ENCODE results near the gene CDK4.

CDK4 gene

DNA sequence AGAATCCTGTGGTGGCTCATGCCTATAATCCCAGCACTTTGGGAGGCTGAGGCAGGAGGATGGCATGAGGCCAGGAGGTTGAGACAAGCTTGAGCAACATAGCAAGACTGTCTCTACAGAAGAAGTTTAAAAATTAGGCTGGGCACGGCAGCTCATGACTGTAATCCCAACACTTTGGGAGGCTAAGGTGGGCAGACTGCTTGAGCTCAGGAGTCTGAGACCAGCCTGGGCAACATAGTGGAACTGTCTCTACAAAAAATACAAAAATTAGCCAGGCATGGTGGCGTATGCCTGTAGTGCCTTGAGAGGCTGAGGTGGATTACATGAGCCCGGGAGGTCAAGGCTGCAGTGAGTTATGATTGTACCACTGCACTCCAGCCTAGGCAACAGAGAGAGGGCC is 15.8 kb upstream of the CDK4 start:
- TF ChIP-seq POLR2AphosphoS5 (IDR thresholded peaks at IDR 0.05; ENCODE audit: low read depth, low read length): no peak
- TF ChIP-seq TAF1 (IDR thresholded peaks at IDR 0.05; ENCODE audit: borderline replicate concordance, insufficient read depth, low read length): no peak
- no peak for TF ChIP-seq REST (IDR thresholded peaks at IDR 0.05; ENCODE audit: insufficient read depth in 1 of 2, low read depth in 2 of 2, low read length in 2 of 2)
- no peak for TF ChIP-seq FOXP2 (optimal IDR thresholded peaks at IDR 0.05; ENCODE audit: borderline replicate concordance, extremely low read depth, extremely low read length, insufficient read depth)
- TF ChIP-seq SIN3A (IDR thresholded peaks at IDR 0.05; ENCODE audit: borderline replicate concordance, insufficient read depth, low read length): no peak

- TF ChIP-seq TAF1 (IDR thresholded peaks at IDR 0.05; ENCODE audit: borderline replicate concordance, insufficient read depth, low read length): no peak
- TF ChIP-seq POLR2AphosphoS5 (IDR thresholded peaks at IDR 0.05; ENCODE audit: low read depth, low read length): no peak
- no peak for TF ChIP-seq FOXP2 (optimal IDR thresholded peaks at IDR 0.05; ENCODE audit: borderline replicate concordance, extremely low read depth, extremely low read length, insufficient read depth)
- TF ChIP-seq SIN3A (IDR thresholded peaks at IDR 0.05; ENCODE audit: borderline replicate concordance, insufficient read depth, low read length): no peak
- TF ChIP-seq REST (IDR thresholded peaks at IDR 0.05; ENCODE audit: insufficient read depth in 1 of 2, low read depth in 2 of 2, low read length in 2 of 2): no peak
These were observed 15.2 kb upstream of the CDK4 start for GRCh38 chr12:57767305-57767698.

GRCh38 chr12:57766464-57767304 is 14.6 kb upstream of the CDK4 start, which contains the start of gene CYP27B1:
Gene CYP27B1, minus strand, starts transcription at chr12:57767078. Its CDS starts 37 bp downstream, at chr12:57767041.
- no peak for TF ChIP-seq REST (IDR thresholded peaks at IDR 0.05; ENCODE audit: insufficient read depth in 1 of 2, low read depth in 2 of 2, low read length in 2 of 2)
- TF ChIP-seq POLR2AphosphoS5 (IDR thresholded peaks at IDR 0.05; ENCODE audit: low read depth, low read length): 0 out of 2 replicates have a peak, but pooled peaks have one; percentile 15

GRCh38 chr12:57765698-57766463 is 13.8 kb upstream of the CDK4 start:
- TF ChIP-seq SIN3A (IDR thresholded peaks at IDR 0.05; ENCODE audit: borderline replicate concordance, insufficient read depth, low read length): no peak
- TF ChIP-seq REST (IDR thresholded peaks at IDR 0.05; ENCODE audit: insufficient read depth in 1 of 2, low read depth in 2 of 2, low read length in 2 of 2): no peak
- TF ChIP-seq POLR2AphosphoS5 (IDR thresholded peaks at IDR 0.05; ENCODE audit: low read depth, low read length): no peak
- no peak for TF ChIP-seq FOXP2 (optimal IDR thresholded peaks at IDR 0.05; ENCODE audit: borderline replicate concordance, extremely low read depth, extremely low read length, insufficient read depth)
- TF ChIP-seq TAF1 (IDR thresholded peaks at IDR 0.05; ENCODE audit: borderline replicate concordance, insufficient read depth, low read length): no peak

All from PFSK-1 (cell line).